Pulmonary artery endothelial cell (primary cell): ENCODE results near the gene GRPEL2. TPM values are rescaled to one million over a fixed set of nuclear protein-coding genes. Genes with fewer than 3 reads are reported as not detected.

ENCODE experiments used
- DNase-seq: peaks from one replicate; pipeline ENCODE4 v3.0.0-alpha.2; 2011; ENCODE audit warnings: low read depth, low spot score
- total RNA-seq: library from RNA; depleted of rRNA; stranded (reverse); fragments of >200 nt; gene quantifications from 2 replicates; pipeline ENCODE4 v1.2.3, GENCODE V29; 2014

Gene GRPEL2
- total RNA-seq, 1 donor from 2014 or later = 34.3 TPM

DNA sequence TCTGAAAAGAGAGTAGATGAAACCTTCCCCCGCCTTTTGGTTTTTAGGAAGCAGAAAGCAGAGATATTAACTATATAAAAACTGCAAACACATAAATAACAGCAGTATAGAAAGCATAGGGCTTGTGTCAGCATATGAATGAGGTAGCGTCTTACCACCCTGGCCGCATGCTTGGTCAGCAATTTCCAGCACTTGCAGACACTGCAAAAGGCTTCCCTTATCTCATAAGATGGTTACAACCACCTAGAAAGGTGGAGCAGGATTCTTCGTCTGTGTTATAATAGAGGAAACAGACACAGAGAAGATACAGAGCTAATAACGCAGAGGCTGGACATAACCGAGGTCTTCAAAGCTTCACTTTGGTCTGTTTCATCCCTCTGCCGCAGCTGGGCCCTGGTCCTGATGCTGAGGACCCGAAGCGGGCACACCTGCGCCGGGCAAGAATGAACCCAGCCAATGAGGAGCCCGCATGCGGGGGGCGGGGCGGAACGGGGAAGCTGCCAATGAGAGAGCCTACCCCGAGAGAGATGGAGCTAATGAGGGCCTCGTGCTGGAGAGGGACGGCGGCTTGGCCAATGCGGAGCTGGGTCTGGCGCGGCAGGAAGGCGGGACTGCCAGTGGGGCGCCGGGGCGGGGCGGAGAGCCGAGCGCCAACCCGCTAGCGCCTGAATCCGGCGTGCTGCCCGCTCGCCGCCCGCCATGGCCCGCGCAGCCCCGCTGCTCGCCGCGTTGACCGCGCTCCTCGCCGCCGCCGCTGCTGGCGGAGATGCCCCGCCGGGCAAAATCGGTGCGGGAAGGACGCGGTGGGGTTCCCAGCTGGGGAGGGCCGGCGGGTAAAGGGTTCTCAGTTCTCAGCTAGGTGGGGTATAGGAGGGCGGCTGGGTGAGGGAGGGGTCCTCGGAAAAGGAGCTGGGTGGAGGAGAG, 12.3 kb downstream of the GRPEL2 start, which contains the start of gene PCYOX1L:
Gene PCYOX1L (plus strand): TSS at position 677 of the 924 bp plus-strand sequence. CDS start 23 bp downstream, at position 700.
- DNase-seq = peak; percentile 82

DNA sequence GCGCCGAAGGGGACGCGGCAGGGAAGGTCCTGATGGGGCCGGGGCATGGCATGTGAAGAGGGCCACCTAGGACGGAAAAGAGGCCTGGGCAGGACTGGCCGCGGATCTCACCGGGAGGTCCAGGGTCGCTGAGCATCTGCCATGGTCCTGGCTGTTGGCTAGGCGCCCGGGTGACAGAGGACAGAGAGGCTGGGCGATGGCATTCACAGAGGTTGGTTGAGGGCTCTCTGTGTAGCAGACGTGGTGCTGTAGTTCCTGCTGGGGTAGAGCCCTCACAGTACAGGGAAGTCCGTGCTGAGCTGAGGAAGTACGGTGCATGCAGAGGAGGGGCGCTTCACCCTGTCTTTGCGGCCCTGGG, 13.0 kb downstream of the GRPEL2 start:
- DNase-seq = no peak

DNA sequence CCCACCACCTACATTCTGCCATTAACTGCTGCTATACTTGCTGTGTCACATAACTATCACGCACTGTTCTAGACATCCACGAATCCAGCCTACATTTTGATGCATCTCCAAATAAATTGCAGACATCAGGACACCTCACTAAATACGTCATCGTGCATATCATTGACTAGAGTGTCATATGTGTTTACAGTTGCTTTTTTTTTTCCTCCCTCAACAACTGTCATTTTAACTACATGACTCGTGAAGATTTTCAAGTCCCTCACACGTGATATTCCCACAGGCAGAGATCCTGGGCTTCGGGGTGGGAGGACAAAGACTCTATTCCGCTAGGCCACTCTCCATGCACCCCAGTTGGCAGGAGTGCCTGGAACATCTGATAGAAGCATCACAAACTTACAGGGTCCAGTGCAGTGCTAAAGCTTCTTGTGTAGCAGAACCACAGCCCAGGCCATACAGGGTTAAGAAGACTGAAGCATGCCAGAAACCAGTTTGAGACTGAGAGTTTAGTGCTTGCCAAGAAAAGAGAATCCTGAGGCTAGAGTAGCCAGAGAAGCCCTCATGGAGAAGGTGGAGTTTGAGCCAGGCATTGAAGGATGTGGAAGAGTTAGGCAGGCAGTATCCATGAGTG, 13.7 kb downstream of the GRPEL2 start:
- no peak for DNase-seq

DNA sequence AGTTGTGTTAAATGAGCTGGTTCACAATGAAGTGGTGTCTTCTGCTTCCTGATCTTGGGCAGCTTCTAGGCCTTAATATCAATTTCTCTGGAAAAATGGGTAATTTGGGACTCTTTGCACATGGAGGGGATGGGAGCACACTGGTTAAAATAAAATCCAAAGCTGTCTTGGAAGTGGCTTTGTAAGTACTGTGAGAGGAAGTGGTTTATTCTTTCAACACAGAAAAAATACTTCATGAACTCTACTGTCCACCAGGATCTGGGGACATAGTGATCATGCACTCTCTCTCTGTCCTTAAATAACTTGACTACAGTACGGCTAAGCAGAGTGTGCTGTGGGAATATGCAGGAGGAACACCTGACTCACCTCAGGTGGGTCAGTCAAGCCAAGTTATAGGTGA, 15.0 kb downstream of the GRPEL2 start:
- DNase-seq = no peak

DNA sequence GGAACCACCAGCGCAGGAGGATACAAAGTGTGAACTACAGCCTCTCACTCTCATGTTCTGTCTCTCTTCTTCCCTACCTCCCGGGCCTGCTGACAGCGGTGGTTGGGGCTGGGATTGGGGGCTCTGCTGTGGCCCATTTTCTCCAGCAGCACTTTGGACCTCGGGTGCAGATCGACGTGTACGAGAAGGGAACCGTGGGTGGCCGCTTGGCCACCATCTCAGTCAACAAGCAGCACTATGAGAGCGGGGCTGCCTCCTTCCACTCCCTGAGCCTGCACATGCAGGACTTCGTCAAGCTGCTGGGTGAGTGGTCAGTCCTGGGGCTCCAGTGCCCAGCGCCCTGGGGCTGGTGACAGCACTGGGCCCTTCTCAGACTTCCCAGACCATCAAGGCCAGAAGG, 17.2 kb downstream of the GRPEL2 start:
- DNase-seq = no peak

DNA sequence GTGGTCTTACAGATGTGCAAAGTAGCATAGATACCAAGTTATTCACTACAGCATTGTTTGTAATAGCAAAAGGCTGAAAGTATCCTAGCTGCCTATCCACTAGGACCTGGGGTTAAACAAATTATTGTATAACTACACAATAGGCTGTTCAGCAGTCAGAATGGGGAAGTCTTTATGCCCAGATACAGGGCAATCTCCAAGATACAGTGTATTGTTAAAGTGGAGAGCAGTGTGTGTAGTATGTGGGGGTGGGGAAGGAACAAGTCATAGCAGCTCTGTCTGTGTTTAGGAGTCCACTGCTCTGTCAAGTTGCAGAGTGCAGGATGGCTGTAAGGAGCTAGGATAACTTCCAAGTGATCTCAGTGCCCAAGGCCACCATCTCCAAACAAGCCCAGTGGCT, 18.1 kb downstream of the GRPEL2 start:
- DNase-seq = no peak

DNA sequence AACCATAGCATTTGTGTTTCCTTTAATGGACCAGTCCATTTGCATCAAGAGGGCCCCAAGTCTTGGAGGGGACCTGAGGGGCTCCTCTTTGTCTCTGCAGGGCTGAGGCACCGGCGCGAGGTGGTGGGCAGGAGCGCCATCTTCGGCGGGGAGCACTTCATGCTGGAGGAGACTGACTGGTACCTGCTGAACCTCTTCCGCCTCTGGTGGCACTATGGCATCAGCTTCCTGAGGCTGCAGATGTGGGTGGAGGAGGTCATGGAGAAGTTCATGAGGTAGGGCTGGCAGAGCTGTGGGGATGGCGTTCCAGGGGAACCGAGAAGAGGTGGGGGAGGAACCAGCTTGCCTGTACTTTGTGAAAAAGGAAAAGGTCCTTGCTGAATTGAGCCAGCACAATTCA, 18.6 kb downstream of the GRPEL2 start:
- no peak for DNase-seq

DNA sequence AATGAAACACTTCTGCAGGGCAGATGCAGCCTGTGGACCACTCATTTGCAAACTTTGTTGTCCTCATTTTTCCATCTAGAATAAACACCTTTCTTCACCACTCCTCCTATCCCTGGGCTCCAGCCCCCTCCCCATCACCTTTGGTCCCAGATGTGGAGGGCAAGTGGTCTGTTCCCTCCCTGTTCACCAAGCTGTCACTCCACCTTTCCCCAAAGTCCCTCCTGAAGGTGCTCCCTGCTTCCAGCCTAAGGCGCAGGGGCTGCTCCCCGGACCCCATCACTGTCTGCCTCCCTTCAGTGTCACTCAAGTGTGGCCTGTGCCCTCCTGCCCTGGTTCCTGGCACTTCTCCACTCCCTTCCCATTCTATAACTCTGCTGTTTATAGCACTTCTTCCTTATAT, 19.4 kb downstream of the GRPEL2 start:
- DNase-seq = no peak

DNA sequence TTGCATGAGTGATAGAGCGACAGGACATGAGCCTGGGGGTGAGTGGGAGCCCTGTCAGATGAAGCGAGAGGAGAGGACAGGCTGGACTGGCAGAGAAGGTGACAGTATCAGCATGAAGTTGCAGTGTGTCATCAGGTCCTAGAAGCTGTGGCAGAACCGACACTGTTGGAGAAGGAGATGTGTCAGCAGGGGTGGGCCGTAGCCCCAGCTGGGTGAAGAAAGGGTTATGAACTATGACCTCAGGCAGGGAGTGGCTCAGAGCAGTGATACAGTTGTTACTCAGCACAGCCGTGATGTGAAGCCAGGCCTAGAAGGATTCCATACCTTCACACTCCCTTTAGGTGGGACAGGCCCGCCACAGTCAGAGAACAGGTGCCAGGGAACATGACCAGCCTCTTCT, 20.1 kb downstream of the GRPEL2 start:
- no peak for DNase-seq

DNA sequence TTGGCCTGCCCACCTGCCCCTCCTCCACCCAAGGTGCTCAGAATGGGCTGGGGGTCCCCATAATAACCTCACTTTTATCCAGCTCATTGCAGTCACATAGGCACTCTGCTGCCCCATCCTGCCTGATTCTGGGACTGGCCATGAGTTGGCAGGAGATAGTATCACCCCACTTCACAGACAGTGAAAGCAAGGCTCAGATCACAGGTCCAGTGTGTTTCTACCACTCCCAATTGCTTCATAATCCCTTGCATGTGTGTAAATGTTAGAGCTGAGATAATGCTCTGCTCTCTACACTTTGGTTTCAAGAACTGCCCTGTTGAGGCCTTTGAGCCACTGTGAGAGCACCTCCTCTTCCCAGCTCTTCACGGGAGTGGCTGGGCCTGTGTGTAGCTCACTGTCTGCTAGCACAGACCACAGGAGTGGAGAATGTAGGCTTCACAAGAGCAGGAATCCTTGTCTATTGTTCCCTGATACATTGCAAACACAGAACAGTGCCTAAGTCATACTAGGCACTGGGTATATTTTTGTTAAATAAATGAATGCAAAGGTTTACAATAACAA, 20.9 kb downstream of the GRPEL2 start:
- no peak for DNase-seq

DNA sequence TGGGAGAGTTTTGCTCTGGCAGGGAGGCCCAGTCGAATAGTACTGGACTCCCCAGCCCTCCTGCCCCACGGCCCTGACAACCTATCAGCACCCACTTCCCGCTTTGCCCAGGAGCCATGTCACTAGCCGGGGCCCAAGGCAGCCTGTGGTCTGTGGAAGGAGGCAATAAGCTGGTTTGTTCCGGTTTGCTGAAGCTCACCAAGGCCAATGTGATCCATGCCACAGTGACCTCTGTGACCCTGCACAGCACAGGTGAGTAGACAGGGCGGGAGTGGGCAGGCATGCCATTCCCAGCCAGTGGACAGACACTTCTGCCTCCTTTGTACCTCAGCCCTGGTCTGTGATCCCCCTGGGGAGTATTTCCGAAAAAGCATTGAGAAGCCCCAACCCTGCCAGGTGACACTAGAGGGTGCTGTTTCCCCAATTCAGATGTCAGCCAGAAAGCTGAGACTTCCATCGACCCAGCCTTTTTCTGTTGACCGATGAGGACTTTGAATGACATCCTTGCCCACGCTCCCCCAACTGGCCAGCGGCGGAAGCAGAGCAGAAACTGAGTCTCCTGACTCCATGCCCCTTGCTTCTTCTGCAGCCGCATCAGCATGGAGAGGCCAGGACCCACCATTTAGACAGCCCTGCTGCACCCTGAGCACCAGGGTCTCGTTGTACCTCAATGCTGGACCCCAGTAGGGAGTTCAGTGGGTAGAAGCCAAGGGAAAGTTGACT, 22.1 kb downstream of the GRPEL2 start:
- no peak for DNase-seq

DNA sequence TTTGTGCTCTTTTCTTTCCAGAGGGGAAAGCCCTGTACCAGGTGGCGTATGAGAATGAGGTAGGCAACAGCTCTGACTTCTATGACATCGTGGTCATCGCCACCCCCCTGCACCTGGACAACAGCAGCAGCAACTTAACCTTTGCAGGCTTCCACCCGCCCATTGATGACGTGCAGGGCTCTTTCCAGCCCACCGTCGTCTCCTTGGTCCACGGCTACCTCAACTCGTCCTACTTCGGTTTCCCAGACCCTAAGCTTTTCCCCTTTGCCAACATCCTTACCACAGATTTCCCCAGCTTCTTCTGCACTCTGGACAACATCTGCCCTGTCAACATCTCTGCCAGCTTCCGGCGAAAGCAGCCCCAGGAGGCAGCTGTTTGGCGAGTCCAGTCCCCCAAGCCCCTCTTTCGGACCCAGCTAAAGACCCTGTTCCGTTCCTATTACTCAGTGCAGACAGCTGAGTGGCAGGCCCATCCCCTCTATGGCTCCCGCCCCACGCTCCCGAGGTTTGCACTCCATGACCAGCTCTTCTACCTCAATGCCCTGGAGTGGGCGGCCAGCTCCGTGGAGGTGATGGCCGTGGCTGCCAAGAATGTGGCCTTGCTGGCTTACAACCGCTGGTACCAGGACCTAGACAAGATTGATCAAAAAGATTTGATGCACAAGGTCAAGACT, 22.8 kb downstream of the GRPEL2 start:
- DNase-seq = no peak

DNA sequence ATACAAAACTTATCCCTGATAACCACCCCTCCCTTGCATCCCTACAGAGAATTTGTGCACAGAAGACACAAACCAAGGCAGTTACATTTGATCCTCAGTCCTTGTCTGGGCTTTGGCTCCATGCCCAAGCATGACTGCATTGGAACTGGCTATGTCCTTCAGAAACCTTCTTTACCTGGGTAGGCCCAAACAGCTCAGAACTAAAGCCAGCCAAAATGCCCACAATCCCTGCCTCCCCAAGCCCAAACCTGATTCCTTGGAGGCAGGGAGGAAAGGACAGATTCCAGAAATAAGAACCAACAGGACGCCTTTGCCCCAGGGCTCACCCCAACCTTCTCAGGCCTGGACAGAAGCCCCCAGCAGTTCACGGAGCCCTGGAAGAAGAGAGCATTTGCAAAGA, 25.6 kb downstream of the GRPEL2 start:
- DNase-seq = no peak

DNA sequence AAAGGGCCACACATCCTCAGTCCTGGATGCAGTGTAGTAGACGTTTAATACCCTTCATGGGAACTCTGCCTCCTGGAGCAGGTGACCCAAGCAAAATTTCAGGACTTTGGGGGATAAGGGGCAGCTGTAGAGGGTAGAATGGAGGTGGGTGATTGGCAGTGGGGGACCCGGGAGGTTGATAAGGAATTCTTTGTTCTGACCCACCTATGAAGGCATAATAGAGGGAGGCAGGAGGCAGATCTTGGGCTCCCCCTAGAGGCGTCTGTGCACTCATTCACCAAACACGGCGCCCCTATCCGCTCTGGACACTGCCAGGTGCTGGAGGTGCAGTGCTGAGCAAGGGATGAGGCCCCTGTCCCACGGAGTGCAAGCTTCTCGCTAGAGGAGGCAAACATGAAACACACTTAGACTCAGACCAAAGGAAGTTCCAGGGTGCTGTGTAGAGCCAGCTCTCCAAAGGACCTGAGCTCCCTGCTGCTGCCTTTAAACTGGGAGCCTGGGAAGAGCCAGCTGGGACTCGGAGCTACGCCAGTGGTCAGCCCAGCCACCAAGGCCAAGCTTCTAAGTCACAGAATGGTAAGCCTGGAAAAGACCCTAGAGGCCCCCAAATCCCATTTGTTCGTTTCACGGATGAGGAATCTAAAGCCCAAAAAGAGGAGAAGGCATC, 26.1 kb downstream of the GRPEL2 start:
- peak; percentile 22 for DNase-seq

DNA sequence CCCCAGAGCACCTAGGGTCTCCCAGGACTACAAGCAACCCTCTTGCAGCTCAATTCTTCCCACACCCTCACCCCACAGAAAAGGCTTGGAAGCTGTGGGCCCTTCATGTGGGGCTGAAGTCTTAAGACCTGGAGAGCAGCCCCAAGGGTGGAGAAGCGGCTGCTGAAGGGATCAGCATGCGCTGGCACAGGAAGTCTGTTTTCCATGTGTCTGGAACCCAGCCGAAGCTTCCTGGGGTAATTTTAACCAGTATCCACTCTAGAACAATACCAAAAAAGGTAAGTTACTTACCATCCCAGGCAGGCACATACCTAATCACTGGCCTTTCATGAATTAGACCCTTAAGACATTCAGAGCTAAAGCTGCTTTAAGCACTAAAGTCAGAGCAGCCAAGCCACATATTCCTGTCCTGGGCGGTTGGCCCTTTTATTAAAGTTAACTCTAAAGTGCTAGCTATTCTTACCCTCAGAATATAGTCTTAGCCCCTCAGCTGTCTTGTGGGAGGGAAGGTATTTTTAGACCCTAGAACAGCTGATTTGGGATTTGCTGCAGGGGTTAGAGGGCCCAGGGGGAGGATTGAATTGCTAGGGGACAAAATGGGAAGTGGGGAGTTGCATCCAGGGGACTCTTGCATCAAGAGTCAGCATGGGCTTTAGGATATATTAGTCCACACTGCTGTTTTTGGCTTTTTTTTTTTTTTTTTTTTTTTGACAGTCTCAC, 26.9 kb downstream of the GRPEL2 start:
- no peak for DNase-seq

DNA sequence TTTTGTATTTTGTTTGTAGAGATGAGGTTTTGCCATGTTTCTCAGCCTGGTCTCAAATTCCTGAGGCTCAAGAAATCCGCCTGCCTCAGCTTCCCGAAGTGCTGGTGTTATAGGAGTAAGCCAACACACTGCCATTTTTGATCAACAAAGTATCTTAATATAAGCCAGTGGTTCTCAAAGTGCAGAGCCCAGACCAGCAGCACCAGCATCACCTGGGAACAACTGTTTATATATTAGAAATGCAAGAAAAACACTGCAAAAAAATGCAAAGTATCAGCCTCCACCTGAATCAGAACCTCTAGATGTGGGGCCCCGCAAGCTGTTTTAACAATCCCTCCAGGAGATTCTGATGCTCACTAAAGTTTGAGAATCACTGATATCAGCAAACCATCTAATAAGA, 27.6 kb downstream of the GRPEL2 start:
- no peak for DNase-seq

DNA sequence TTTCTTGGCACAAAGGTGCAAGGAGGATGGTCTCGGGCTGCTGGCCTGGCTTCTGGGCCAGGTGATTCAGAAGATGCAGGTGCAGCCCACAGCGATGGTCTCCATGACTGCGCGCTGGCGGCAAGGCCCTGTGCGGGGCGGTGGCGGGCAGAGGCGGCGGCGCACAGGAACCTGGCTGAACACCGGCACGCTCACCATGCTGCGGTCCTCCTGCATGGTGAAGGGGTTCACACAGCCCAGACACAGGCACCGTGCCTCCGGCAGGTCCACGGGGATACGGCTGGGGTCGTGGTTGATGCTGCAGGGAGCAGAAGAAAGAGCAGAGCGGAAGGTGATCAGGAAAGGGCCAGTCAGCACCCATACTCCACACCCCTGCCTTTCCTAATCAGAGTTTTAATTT, 29.0 kb downstream of the GRPEL2 start:
- DNase-seq = no peak

DNA sequence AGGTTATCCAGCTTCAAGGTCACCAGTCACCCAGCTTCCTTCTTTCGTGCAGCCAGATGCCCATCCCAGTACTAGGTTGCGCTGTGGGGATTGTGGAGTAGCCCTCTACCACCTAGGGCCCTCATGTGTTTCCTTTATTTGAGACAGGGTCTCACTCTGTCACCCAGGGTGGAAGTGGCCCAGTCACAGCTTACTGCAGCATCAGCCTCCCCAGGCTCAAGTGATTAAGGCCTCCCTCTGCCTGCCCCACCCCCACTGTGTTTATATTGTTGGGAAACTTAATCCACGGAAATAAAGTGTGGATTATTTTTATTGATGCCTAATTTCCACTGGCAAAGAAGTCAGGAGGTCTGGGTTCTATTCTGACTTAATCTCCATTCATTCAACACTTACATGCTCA, 29.5 kb downstream of the GRPEL2 start:
- DNase-seq = no peak

DNA sequence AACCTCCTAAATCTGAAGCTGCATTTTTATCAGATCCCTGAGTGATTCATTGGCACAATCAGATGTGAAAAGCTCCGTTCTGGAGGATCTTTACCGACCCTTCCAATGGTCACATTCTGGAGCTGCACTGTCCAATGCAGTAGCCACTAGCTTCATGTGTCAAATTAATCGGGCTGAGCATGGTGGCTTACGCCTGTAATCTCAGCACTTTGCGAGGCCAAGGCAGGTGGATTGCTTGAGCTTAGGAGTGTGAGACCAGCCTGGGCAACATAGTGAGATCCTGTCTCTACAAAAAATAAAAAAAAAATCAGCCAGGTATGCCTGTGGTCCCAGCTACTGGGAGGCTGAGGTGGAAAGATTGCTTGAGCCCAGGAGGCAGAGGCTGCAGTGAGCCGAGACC, 30.1 kb downstream of the GRPEL2 start:
- no peak for DNase-seq

DNA sequence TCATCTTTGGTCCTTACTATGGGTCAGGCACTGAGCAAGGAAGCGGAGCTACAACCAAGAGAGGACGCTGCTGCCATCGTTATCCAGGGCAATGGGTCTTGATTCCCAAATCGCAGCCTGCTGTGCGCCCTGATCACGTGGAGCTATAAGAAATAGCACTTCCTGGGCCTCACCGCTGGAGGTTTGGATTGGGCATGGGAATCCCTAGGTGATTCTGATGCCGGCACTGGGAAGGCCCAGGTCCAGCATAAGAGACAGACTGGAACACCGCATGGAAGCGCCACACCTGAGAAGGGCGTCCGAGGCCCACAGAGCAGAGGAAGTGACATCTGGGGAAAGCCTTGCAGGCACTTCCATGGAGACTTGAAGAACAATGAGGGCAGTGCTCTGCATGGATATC, 30.8 kb downstream of the GRPEL2 start:
- DNase-seq = no peak
